Osteocyte (in vitro differentiated cells): ENCODE results near the gene CCDC6. TPM values are rescaled to one million over a fixed set of nuclear protein-coding genes. Genes with fewer than 3 reads are reported as not detected.

Experiments
- DNase-seq: peaks from one replicate; pipeline ENCODE4 v3.0.0; 2021; ENCODE audit warnings: mixed read lengths; ENCODE audit not compliant: unreplicated experiment; ENCODE audit errors: extremely low spot score
- H3K27ac Mint-ChIP-seq: one replicate; pipeline ENCODE4 v1.8.0; 2021; ENCODE audit warnings: mild to moderate bottlenecking, mixed read lengths; ENCODE audit not compliant: unreplicated experiment
- H3K27me3 Mint-ChIP-seq: one replicate; pipeline ENCODE4 v1.8.0; 2021; ENCODE audit warnings: mixed read lengths; ENCODE audit not compliant: unreplicated experiment
- H3K36me3 Mint-ChIP-seq: one replicate; pipeline ENCODE4 v1.8.0; 2021; ENCODE audit warnings: mixed read lengths; ENCODE audit not compliant: unreplicated experiment
- H3K4me1 Mint-ChIP-seq: one replicate; pipeline ENCODE4 v1.8.0; 2021; ENCODE audit warnings: mixed read lengths; ENCODE audit not compliant: unreplicated experiment
- H3K4me3 Mint-ChIP-seq: one replicate; pipeline ENCODE4 v1.8.0; 2021; ENCODE audit warnings: mild to moderate bottlenecking, moderate library complexity, mixed read lengths; ENCODE audit not compliant: unreplicated experiment
- H3K9me3 Mint-ChIP-seq: one replicate; pipeline ENCODE4 v1.8.0; 2021; ENCODE audit warnings: mixed read lengths; ENCODE audit not compliant: unreplicated experiment
- total RNA-seq: library from RNA; stranded (reverse); gene quantifications from 2 replicates; pipeline ENCODE4 v1.2.1, GENCODE V29; 2021
- TF ChIP-seq, protein P1 (sequence below): fragments of 200-600 bp; sonication (generic); IDR thresholded peaks from 2 replicates; pipeline ENCODE4 v1.5.0; 2021; ENCODE audit warnings: antibody characterized with exemption, mild to moderate bottlenecking, moderate library complexity

The CCDC6 gene
- total RNA-seq, 1 donor from 2014 or later: 38.0 TPM

DNA sequence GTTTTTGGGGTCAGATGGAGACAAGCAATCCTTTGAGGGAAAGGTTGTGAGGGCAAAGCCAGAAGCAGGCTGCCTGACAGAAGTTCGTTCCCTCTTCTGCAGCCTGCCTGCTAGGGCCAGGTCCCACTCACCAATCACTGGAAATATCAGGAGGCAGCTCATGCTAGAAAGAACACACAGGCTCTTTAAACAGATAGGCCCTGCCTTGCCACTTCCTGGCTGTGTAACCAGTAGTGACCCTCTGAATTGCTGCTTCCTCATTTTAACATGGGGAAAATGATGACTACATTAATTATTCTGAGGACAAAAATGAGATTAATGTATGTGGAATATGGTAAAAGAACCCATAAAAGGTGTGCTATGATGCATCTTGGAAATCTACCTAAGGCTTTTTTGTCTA is 102.6 kb downstream of the CCDC6 start:
- TF ChIP-seq, protein P1, sequence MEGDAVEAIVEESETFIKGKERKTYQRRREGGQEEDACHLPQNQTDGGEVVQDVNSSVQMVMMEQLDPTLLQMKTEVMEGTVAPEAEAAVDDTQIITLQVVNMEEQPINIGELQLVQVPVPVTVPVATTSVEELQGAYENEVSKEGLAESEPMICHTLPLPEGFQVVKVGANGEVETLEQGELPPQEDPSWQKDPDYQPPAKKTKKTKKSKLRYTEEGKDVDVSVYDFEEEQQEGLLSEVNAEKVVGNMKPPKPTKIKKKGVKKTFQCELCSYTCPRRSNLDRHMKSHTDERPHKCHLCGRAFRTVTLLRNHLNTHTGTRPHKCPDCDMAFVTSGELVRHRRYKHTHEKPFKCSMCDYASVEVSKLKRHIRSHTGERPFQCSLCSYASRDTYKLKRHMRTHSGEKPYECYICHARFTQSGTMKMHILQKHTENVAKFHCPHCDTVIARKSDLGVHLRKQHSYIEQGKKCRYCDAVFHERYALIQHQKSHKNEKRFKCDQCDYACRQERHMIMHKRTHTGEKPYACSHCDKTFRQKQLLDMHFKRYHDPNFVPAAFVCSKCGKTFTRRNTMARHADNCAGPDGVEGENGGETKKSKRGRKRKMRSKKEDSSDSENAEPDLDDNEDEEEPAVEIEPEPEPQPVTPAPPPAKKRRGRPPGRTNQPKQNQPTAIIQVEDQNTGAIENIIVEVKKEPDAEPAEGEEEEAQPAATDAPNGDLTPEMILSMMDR: no peak
- no peak for DNase-seq
- Mint-ChIP-seq H3K36me3 (peaks cover 49% of the 10 kb centered on the region), H3K4me3 (no peak overlapping the region), H3K27ac (no peak overlapping the region), H3K27me3 (no peaks in the 10 kb centered on the region), H3K9me3 (no peaks in the 10 kb centered on the region), H3K4me1 (peaks cover 4% of the 10 kb centered on the region)

DNA sequence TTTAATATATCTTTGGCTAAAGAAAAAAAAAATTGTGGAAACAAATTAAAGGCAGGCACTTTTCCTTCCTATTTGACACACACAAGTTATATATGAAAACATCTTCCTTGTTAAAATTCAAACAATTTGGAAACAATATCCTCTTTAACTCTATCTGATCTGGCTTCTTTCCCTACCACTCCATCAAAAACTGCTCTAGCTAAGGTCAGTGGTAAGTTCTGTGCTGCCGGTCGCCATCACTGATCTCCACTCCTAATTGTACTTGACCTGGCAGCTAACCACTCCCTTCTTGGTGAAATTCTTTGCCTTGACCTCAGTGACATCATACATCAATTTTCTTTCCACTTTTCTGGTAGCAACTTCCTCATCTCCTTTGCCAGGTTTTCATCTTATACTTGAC is 105.2 kb downstream of the CCDC6 start:
- H3K27ac Mint-ChIP-seq: no peak overlapping the region
- peaks cover 50% of the 10 kb centered on the region for H3K36me3 Mint-ChIP-seq
- no peaks in the 10 kb centered on the region for H3K27me3 Mint-ChIP-seq
- no peak overlapping the region for H3K4me3 Mint-ChIP-seq
- TF ChIP-seq, protein P1: no peak
- H3K9me3 Mint-ChIP-seq: no peaks in the 10 kb centered on the region
- DNase-seq: no peak
- H3K4me1 Mint-ChIP-seq: no peaks in the 10 kb centered on the region

DNA sequence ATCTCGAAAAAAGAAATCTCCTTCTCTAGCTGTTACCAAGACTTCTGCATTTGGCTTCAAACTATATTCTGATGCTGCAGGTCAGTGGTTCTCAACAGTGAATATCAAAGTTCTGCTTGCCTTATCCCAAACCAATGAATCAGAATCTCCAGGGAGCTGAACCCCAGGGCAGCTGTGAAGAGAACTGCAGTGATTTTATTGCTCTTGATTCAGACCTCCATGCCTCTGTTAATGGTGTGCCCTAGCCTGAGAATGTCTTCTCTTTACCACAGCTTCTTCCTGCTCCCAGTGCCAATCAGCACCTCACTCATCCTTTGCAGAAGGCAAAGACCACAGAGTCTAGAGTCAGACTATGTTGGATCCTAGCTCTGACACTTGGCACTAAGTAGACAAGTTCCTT is 106.9 kb downstream of the CCDC6 start:
- no peak overlapping the region for H3K4me3 Mint-ChIP-seq
- DNase-seq: no peak
- H3K4me1 Mint-ChIP-seq: no peaks in the 10 kb centered on the region
- H3K36me3 Mint-ChIP-seq: peaks cover 52% of the 10 kb centered on the region
- H3K9me3 Mint-ChIP-seq: no peaks in the 10 kb centered on the region
- TF ChIP-seq, protein P1: no peak
- no peak overlapping the region for H3K27ac Mint-ChIP-seq
- no peaks in the 10 kb centered on the region for H3K27me3 Mint-ChIP-seq

DNA sequence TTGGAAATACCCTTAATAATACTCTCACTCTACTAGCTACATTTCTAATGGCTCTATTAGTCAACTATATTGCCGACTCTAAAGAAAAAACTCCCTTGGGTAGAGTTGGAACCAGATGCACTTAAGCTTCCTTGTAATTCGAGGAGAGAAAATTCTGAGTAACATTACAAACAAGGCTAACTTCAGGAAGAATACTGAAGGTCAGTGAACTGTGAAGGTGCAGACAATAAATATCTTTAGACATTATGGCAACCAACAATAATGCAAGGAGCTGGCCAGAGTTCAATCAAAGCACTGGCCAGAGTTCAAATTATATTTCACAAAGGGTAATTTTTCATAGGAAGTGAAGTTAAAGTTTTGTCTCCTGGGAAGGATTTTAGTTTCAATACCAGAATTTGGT is 112.4 kb downstream of the CCDC6 start:
- Mint-ChIP-seq H3K4me1 (no peaks in the 10 kb centered on the region), H3K27me3 (no peaks in the 10 kb centered on the region), H3K36me3 (peaks cover 56% of the 10 kb centered on the region), H3K4me3 (no peak overlapping the region), H3K9me3 (no peaks in the 10 kb centered on the region), H3K27ac (no peak overlapping the region)
- no peak for DNase-seq
- TF ChIP-seq, protein P1: no peak

DNA sequence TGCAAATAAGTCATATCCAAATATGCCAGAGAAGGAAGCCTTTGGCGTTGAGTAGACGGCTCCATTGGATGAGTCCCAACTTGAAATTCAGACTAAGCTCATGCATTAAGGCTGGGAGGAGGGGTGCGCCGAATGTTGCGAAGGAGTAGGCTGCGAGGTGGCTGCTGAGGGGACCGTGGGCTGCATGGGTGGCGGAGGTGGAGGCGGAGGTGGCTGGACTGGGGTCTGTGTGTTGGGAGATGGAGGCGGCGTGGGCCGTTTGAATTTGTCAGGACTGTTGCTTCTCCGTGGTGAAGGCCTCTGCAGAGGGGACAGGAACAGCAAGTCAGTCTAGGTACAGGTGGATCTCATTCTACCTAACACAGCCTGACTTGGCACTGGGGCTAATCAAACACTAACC is 113.5 kb downstream of the CCDC6 start:
- Mint-ChIP-seq H3K9me3 (no peaks in the 10 kb centered on the region), H3K27ac (no peak overlapping the region), H3K27me3 (no peaks in the 10 kb centered on the region), H3K36me3 (peaks cover 50% of the 10 kb centered on the region), H3K4me1 (no peaks in the 10 kb centered on the region), H3K4me3 (no peak overlapping the region)
- TF ChIP-seq, protein P1: no peak
- DNase-seq: no peak
